ENCODE results near the gene ARHGAP42.

DNA sequence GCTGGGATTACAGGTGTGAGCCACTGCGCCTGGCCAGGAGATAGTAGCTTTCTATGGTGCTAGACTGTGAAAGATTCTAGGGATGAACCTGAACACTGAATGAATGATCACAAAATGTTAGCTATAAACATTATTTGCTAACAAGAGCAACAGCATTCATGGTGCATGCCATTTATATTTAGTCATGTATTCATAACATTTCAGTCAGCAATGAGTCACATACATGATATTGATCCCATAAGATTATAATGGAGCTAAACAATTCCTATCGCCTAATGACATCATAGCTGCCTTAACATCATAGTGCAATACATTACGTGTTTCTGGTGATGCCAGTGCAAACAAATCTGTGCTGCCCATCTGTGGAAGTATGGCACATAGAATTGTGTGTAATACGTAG, 164.1 kb downstream of the ARHGAP42 start:
- TF ChIP-seq, protein P1, sequence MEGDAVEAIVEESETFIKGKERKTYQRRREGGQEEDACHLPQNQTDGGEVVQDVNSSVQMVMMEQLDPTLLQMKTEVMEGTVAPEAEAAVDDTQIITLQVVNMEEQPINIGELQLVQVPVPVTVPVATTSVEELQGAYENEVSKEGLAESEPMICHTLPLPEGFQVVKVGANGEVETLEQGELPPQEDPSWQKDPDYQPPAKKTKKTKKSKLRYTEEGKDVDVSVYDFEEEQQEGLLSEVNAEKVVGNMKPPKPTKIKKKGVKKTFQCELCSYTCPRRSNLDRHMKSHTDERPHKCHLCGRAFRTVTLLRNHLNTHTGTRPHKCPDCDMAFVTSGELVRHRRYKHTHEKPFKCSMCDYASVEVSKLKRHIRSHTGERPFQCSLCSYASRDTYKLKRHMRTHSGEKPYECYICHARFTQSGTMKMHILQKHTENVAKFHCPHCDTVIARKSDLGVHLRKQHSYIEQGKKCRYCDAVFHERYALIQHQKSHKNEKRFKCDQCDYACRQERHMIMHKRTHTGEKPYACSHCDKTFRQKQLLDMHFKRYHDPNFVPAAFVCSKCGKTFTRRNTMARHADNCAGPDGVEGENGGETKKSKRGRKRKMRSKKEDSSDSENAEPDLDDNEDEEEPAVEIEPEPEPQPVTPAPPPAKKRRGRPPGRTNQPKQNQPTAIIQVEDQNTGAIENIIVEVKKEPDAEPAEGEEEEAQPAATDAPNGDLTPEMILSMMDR (IDR thresholded peaks at IDR 0.05), result no peak
- TF ChIP-seq POLR2AphosphoS5 (IDR thresholded peaks at IDR 0.05) (no peak), POLR2A (IDR thresholded peaks at IDR 0.05) (no peak)
